Measurements from ENCODE around the gene VPS13D.

DNA sequence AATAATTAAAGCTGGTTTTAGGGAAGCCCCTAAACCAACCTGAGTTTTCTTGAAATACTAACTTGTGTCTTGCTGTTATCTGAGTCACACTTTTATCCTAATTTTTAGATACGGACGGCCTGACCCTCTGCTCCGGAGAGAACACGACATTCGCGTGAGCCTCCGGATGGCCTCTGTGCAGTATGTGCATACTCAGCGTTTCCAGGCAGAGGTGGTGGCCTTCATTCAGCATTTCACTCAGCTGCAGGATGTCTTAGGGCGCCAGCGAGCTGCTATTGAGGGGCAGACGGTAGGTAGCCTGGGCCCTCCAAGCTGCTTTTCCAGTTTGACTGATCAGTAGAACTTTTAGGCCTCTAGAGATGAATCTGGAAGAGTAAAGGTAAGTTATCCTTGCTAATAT lies 63.6 kb downstream of the VPS13D start:
- TF ChIP-seq FOSL2 (IDR thresholded peaks at IDR 0.05; ENCODE audit: borderline replicate concordance, low read depth) (no peak), CTCF (IDR thresholded peaks at IDR 0.05) (no peak), JUND (IDR thresholded peaks at IDR 0.05) (no peak), MXI1 (IDR thresholded peaks at IDR 0.05; ENCODE audit: low read depth, low read length) (no peak), POLR2AphosphoS5 (IDR thresholded peaks at IDR 0.05; ENCODE audit: low read depth, low read length) (no peak), YY1 (IDR thresholded peaks at IDR 0.05; ENCODE audit: low read depth) (no peak), CHD2 (IDR thresholded peaks at IDR 0.05; ENCODE audit: low read length, partially characterized antibody) (no peak), NFIC (IDR thresholded peaks at IDR 0.05; ENCODE audit: borderline replicate concordance) (no peak), ZBTB33 (IDR thresholded peaks at IDR 0.05; ENCODE audit: borderline replicate concordance, low read depth) (no peak), SIN3A (IDR thresholded peaks at IDR 0.05; ENCODE audit: borderline replicate concordance, low read depth, low read length) (no peak), EP300 (IDR thresholded peaks at IDR 0.05; ENCODE audit: borderline replicate concordance in 1 of 2, low read depth in 1 of 2, low read length in 1 of 2) (no peak), GABPA (IDR thresholded peaks at IDR 0.05; ENCODE audit: low read depth) (no peak)
- TF ChIP-seq, protein P1, sequence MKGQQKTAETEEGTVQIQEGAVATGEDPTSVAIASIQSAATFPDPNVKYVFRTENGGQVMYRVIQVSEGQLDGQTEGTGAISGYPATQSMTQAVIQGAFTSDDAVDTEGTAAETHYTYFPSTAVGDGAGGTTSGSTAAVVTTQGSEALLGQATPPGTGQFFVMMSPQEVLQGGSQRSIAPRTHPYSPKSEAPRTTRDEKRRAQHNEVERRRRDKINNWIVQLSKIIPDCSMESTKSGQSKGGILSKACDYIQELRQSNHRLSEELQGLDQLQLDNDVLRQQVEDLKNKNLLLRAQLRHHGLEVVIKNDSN (IDR thresholded peaks at IDR 0.05; ENCODE audit: borderline replicate concordance, low read depth) = no peak
- TF ChIP-seq, protein P2, sequence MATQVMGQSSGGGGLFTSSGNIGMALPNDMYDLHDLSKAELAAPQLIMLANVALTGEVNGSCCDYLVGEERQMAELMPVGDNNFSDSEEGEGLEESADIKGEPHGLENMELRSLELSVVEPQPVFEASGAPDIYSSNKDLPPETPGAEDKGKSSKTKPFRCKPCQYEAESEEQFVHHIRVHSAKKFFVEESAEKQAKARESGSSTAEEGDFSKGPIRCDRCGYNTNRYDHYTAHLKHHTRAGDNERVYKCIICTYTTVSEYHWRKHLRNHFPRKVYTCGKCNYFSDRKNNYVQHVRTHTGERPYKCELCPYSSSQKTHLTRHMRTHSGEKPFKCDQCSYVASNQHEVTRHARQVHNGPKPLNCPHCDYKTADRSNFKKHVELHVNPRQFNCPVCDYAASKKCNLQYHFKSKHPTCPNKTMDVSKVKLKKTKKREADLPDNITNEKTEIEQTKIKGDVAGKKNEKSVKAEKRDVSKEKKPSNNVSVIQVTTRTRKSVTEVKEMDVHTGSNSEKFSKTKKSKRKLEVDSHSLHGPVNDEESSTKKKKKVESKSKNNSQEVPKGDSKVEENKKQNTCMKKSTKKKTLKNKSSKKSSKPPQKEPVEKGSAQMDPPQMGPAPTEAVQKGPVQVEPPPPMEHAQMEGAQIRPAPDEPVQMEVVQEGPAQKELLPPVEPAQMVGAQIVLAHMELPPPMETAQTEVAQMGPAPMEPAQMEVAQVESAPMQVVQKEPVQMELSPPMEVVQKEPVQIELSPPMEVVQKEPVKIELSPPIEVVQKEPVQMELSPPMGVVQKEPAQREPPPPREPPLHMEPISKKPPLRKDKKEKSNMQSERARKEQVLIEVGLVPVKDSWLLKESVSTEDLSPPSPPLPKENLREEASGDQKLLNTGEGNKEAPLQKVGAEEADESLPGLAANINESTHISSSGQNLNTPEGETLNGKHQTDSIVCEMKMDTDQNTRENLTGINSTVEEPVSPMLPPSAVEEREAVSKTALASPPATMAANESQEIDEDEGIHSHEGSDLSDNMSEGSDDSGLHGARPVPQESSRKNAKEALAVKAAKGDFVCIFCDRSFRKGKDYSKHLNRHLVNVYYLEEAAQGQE (IDR thresholded peaks at IDR 0.05; ENCODE audit: low read depth, low read length) = no peak

All from SK-N-SH (cell line).